HK-2 (cell line): ENCODE results near the gene CA11.
"Not testable (repeated sequence)": the region's sequence is repeated elsewhere in the genome, so short reads cannot be mapped to it uniquely, and the experiment has no call there.

Experiments
- DNase-seq: peaks from one replicate; pipeline ENCODE4 v3.0.0-alpha.2; 2018; ENCODE audit not compliant: unreplicated experiment

The CA11 gene

DNA sequence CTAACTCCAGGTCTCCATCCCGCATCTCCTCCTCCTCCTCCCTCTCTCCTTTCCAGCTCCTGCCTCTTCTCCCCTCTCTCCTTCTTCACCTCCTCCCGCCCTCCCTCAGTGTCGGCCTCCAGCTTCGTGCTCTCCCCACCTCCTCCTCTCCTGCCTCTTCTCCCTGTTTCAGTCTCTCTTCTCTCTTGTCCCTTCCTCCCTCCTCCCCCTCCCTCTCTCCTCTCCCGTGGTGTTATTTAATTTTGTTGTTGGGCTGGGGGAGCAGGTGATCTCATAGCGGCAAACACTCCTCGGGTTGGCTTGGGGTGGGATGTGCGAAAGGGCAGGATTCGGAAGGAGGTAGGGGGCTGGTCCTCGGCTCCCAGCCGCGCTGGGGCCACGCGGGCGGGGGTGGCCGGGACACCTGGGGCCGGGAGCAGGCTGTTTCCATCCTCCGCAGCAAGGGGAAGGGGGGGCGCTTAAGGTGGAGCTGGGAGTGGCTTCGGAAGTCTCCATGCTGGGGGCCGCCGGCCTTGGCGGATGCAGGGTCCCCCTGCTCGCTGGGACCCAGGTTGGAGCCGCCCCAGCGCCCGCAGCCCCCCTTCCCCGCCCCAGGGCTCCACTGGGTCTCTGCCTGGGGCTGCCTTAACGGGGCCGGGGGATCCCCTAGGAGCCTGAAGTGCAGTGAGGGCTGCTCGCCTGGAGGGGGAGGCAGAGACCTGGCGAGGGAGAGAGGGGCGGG is at the start of gene CA11:
Gene CA11 (minus strand): TSS at position 187 of the 721 bp plus-strand sequence. CDS start 555 bp downstream, outside the sequence.
- DNase-seq, result peak; percentile 87

GRCh38 chr19:48693629-48694028 is 47.6 kb upstream of the CA11 start:
- DNase-seq, result not testable (repeated sequence)

DNA sequence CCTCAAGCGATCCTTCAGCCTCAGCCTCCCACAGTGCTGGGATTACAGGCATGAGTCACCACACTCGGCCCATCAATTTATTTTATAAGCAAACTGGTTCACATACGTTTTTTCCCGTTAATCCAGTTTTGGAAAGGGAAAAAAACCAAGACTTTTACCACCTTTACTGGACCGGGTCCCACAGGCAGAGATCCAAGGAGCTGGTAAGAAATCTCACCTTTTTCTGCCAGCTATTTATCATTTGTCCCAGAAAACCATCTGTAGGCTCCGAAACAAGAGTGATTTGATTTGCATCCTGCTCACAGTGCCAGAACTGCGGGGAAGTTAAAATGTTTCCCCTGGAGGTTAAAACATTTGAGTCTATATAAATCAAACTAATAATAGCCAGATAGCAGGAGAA is 43.5 kb upstream of the CA11 start:
- no peak for DNase-seq

GRCh38 chr19:48687776-48688175 is 41.8 kb upstream of the CA11 start:
- no peak for DNase-seq

DNA sequence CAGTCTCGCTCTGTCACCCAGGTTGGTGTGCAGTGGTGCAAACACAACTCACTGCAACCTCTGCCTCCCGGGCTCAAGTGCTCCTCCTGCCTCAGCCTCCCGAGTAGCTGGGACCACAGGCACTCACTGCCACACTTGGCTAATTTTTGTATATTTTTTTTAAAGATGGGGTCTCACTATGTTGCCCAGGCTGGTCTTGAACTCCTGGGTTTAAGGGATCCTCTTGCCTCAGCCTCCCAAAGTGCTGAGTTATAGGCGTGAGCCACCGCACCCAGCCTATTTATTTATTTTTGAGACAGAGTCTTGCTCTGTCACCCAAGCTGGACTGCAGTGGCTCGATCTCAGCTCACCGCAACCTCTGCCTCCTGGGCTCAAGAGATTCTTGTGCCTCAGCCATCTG is 40.6 kb upstream of the CA11 start:
- DNase-seq, result not testable (repeated sequence)

GRCh38 chr19:48686088-48686487 is 40.1 kb upstream of the CA11 start:
- DNase-seq, result no peak

- DNase-seq, result peak; percentile 64
Measured at GRCh38 chr19:48685583-48685982, 39.6 kb upstream of the CA11 start.

DNA sequence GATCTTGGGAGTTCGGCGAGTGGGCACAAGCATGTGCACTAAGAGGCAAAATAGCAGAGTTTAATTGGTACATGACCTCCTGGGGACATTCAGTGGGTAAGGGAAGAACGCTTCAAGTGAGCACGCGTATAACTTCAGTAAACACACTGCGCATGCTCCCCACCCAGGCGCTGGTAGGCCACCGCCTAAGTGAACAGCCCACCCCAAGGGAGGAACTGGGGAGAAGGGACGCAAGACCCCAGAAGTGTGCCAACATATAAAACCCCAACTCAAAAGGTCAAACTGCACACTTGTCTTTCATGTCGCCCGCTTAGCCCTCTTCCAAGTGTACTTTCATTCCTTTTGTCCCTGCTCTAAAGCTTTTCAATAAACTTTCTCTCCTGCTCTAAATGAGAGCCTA is 37.4 kb upstream of the CA11 start:
- DNase-seq, result no peak

- peak; percentile 83 for DNase-seq
Measured at GRCh38 chr19:48681127-48681470, 35.1 kb upstream of the CA11 start.

DNA sequence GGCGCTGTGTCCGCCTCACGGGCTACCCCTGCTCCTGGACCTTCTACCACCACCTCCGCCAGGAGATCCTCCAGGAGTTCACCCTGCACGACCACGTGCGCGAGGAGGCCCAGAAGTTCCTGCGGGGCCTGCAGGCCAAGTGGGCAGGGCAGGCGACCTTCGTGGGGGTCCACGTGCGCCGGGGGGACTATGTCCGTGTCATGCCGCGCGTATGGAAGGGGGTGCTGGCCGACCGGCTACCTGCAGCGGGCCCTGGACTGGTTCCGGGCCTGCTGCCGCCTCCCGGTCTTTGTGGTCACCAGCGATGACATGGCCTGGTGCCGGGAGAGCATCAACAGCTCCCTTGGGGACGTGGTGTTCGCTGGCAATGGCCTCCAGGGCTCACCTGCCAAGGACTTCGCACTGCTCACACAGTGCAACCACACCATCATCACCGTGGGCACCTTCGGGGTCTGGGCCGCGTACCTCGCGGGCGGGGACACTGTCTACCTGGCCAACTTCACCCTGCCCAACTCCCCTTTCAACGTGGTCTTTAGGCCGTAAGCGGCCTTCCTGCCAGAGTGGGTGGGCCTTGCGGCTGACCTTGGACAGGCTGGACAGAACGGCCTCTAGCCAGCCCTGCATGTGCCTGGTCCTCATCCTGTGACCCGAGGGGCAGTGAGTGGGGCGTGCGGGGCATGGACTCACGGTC is 34.6 kb upstream of the CA11 start:
- no peak for DNase-seq

DNA sequence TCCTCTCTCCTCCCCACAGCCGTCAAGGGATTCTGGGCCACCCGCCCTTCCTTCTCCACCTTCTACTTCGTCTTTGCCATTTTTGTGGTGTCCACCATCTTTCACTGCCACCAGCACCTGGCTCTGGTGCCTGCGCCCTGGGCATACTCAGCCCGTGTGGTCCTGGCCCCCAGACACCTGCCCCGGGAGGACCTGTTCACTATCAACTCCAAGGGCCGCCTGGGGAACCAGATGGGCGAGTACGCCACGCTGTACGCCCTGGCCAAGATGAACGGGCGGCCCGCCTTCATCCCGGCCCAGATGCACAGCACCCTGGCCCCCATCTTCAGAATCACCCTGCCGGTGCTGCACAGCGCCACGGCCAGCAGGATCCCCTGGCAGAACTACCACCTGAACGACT is 34.0 kb upstream of the CA11 start:
- not testable (repeated sequence) for DNase-seq

- no peak for DNase-seq
Measured at GRCh38 chr19:48678201-48678600, 32.2 kb upstream of the CA11 start.

- no peak for DNase-seq
Measured at GRCh38 chr19:48676887-48677286, 30.9 kb upstream of the CA11 start.

DNA sequence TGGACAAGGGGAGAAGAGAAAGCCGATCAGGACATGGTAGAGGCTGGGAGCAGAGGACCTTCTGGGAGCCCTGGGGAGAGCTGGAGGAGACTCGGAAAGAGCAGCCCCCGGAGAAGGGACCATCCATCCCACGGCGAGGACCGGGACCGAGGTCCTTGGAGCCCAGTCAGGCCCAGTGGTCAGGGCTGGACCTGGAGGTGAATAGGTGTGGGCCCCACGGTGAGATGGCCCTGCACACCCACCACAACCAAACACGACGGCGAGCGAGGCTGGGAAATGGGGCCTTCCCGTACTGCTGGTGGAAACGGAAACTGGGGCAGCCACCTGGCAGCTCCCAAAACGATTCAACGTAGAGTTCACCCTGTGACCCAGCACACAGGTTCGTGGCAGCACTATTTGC is 30.5 kb upstream of the CA11 start:
- DNase-seq, result no peak

DNA sequence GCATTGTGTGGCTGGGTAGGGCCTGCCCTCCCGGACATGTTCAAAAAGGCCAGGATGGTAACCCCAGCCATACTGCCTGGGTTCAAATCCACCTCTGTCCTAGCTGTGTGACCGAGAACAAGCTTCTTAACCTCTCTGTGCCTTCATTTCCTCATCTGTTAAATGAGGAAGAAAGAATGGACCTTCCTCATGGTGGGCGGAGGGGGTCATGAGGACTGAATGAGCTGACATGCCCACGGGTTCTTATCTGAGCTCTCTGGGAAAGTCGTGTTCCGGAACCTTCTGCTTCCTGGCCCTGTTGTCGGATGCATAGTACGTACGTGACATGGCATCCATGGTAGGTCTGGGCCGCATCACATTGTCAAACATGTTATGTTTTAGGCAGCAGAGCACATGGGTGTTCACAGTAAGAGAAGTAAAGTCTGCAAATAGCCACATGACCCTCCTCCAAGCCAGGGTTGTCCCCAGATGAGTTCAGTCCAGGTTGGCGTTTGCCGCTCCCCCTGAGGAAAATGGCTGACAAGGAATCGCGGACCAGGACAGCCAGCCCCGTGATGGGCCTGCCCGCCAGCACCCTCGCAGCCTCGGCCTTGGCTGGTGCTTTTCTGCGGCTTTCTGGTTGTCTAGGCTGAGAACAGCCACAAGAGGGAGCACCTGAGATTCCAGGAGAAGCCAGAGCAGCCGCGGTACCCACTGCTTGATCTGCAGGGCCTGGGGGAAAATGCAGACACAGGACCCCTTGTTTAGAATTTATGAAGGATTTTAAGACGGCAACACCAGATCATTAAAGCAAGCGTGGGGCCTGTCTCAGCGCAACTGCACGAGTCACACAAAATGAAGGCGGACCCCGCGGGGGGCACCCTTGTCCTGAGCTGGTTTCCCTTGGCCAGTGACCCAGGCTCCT is 29.2 kb upstream of the CA11 start:
- DNase-seq, result peak; percentile 79

DNA sequence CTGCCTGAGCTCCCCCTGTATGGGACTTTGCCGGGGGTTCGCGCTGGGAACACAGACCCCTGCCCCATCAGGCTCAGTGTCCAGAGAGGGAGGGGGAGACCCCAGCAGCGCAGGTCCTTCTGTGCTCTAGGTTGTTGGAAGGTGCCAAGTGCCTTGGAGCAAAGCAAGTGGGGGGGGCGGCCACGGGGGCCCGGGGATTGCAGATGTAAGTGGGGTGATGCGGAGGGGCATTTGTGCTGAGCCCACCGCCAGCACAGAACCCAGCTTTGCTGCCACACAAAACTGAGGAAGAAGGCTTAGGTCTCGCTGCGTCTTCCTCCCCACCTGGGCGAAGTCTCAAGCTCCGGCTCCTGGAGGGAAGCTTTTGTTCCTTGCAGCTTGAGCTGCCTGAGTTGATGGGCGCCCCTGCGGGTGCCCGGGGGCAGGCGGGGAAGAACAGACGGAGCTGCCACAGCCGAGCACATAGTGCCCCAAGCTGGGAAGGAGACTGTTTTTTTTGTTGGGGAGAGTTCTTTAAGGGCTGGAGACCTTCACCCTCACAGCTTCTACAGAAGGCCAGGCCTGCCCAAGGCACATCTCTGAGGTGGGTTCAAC is 28.3 kb upstream of the CA11 start:
- DNase-seq, result no peak

- no peak for DNase-seq
Measured at GRCh38 chr19:48673436-48674100, 27.6 kb upstream of the CA11 start.

- DNase-seq, result no peak
Measured at GRCh38 chr19:48672994-48673393, 27.0 kb upstream of the CA11 start, which contains the start of gene NTN5. Gene NTN5 (minus strand): TSS chr19:48673017. CDS start chr19:48670986, 2,031 bp downstream.

DNA sequence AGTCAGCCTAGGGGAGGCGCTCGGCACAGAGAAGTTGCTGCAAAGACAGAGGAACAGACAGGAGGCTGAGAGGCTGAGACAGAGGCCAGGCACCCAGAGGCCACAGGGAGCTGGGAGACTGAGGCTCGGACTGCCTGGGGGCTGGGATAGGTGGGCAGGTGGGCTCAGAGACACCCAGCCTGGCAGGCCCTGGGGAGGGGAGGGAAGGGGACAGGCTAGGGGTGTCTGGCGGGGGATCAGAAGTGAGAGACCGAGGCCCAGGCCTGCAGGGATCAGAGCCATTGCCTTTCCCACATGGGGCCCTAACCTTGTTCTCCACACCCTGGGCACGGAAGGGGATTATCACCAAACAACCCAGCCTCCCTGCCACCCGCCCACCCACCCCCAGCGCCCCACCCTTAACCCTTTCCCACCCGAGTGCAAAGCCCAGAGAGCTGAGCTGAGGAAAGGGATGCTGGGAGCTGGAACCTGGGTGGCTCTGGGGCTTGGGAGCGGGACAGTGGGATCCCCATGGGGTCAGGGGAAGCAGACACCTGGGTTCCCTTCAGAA is 25.5 kb upstream of the CA11 start:
- DNase-seq, result no peak

DNA sequence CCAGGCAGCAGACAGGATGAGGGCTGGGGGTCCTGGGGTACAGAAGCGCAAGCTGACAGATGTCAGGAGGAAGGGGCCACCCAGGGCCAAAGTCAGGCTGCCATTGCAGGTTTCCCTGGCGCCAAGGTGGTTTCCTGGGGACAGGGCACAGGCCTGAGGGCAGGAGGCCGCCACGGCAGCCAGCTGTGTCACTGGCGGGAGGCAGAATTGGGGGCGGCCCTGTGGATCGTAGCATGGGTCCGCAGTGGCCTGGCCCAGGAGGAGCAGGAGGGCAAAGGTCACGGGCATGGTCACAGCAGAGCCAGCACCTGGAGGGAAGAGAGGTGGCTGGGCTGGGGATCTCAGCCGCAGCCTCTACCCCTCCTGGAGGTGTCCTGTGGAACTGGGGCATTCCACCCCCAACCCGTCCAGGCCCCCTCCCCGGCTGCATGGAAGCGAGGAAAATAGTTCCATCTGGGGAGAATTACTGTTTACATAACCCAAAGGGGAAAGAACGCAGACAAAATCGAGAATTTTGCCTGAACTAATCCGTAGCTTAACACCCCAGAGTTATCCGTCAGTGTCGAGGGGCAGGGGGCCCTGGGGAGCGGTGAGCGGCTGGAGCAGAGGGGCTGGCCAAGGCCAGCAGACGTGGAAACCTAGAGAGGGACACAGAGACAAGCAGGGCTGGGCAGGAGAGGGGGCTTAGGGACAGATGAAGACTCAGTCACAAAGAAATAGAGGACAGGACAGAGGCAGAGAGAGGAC is 24.9 kb upstream of the CA11 start:
- DNase-seq, result no peak
